Measurements from ENCODE around the gene USH2A. TPM values are rescaled to one million over a fixed set of nuclear protein-coding genes. Genes with fewer than 3 reads are reported as not detected.

Gene USH2A
- total RNA-seq, 3 donors from 2014 or later: 0.03 to 0.17 TPM; not detected in 1

GRCh38 chr1:216051071-216051470, 372.2 kb downstream of the USH2A start:
- Histone ChIP-seq H3K36me3 (ENCODE audit: low read depth) (no peaks in the 10 kb centered on the region), H3K9me3 (no peaks in the 10 kb centered on the region), H3K4me1 (ENCODE audit: low read depth) (no peaks in the 10 kb centered on the region), H3K4me3 (no peak overlapping the region)
- no peak for ATAC-seq
- no peak for DNase-seq
- intact Hi-C loops (cut with DNase I, micrococcal nuclease): no loop called here
- TF ChIP-seq, protein P1, sequence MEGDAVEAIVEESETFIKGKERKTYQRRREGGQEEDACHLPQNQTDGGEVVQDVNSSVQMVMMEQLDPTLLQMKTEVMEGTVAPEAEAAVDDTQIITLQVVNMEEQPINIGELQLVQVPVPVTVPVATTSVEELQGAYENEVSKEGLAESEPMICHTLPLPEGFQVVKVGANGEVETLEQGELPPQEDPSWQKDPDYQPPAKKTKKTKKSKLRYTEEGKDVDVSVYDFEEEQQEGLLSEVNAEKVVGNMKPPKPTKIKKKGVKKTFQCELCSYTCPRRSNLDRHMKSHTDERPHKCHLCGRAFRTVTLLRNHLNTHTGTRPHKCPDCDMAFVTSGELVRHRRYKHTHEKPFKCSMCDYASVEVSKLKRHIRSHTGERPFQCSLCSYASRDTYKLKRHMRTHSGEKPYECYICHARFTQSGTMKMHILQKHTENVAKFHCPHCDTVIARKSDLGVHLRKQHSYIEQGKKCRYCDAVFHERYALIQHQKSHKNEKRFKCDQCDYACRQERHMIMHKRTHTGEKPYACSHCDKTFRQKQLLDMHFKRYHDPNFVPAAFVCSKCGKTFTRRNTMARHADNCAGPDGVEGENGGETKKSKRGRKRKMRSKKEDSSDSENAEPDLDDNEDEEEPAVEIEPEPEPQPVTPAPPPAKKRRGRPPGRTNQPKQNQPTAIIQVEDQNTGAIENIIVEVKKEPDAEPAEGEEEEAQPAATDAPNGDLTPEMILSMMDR (IDR thresholded peaks at IDR 0.05): no peak

GRCh38 chr1:216049741-216050430, 373.4 kb downstream of the USH2A start:
- DNase-seq (no peak), ATAC-seq (no peak)
- intact Hi-C loops (cut with DNase I, micrococcal nuclease): no loop called here
- Histone ChIP-seq H3K4me3 (no peak overlapping the region), H3K36me3 (ENCODE audit: low read depth) (no peaks in the 10 kb centered on the region), H3K9me3 (no peaks in the 10 kb centered on the region), H3K4me1 (ENCODE audit: low read depth) (no peaks in the 10 kb centered on the region)
- TF ChIP-seq, protein P1 (IDR thresholded peaks at IDR 0.05): no peak

GRCh38 chr1:216047811-216048572, 375.3 kb downstream of the USH2A start:
- Histone ChIP-seq H3K4me3 (no peak overlapping the region), H3K36me3 (ENCODE audit: low read depth) (no peaks in the 10 kb centered on the region), H3K9me3 (no peaks in the 10 kb centered on the region), H3K4me1 (ENCODE audit: low read depth) (no peaks in the 10 kb centered on the region)
- DNase-seq (no peak), ATAC-seq (no peak)
- TF ChIP-seq, protein P1 (IDR thresholded peaks at IDR 0.05): no peak
- intact Hi-C loops (cut with DNase I, micrococcal nuclease): no loop called here

DNA sequence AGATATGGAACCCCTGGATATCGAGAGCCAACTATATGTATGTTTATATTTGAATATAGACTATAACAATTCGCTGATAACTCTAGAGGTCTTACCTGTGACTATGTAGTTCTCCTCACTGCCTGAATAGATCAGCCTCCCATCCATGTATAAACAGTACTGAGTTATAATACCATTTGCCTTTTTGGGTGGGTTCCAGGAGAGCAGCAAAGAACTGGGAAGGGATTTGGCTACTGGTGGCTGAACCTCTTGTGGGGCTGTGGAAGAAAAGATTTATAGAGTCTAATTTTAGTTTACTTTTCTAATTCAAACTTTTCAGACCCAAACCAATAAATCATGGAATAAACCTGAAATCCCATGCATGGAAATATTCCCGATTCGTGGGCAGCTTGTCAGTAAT, 376.9 kb downstream of the USH2A start:
- DNase-seq (no peak), ATAC-seq (no peak)
- Histone ChIP-seq H3K36me3 (ENCODE audit: low read depth) (no peaks in the 10 kb centered on the region), H3K4me3 (no peak overlapping the region), H3K9me3 (no peaks in the 10 kb centered on the region), H3K4me1 (ENCODE audit: low read depth) (no peaks in the 10 kb centered on the region)
- intact Hi-C loops (cut with DNase I, micrococcal nuclease): no loop called here
- TF ChIP-seq, protein P1 (IDR thresholded peaks at IDR 0.05): no peak

GRCh38 chr1:216045400-216045799, 377.8 kb downstream of the USH2A start:
- TF ChIP-seq, protein P1 (IDR thresholded peaks at IDR 0.05): no peak
- no peaks in the 10 kb centered on the region for H3K9me3 ChIP-seq

More at GRCh38 chr1:216045400-216045799, 377.8 kb downstream of the USH2A start:
- no peak overlapping the region for H3K4me3 ChIP-seq
- DNase-seq: no peak
- ATAC-seq: no peak
- intact Hi-C loops (cut with DNase I, micrococcal nuclease): no loop called here
- no peaks in the 10 kb centered on the region for H3K36me3 ChIP-seq (ENCODE audit: low read depth)
- H3K4me1 ChIP-seq (ENCODE audit: low read depth): no peaks in the 10 kb centered on the region
